Fibroblast of villous mesenchyme (primary cell): Measurements from ENCODE around the gene CLNK. TPM values are rescaled to one million over a fixed set of nuclear protein-coding genes. Genes with fewer than 3 reads are reported as not detected.
A peak's percentile ranks its signal among the peaks of the same experiment; 100 is the strongest.

Source experiments
- DNase-seq: peaks from one replicate; pipeline ENCODE4 v3.0.0-alpha.2; 2010; ENCODE audit warnings: low read depth
- H3K4me3 ChIP-seq: 2 replicates; pipeline ENCODE4 v1.5.1; 2011; ENCODE audit warnings: low read depth, mild to moderate bottlenecking, low read length
- total RNA-seq: library from RNA; depleted of rRNA; stranded (reverse); fragments of >200 nt; gene quantifications from 2 replicates; pipeline ENCODE4 v1.2.3, GENCODE V29; 2012
- TF ChIP-seq, protein P1 (sequence below): IDR thresholded peaks from 2 replicates; pipeline ENCODE4 v1.5.1; 2012; ENCODE audit warnings: low read depth, mild to moderate bottlenecking, low read length; ENCODE audit not compliant: insufficient read depth

The CLNK gene
- total RNA-seq, 1 donor, result not detected

GRCh38 chr4:10656420-10656819 lies 28.1 kb downstream of the CLNK start:
- TF ChIP-seq, protein P1, sequence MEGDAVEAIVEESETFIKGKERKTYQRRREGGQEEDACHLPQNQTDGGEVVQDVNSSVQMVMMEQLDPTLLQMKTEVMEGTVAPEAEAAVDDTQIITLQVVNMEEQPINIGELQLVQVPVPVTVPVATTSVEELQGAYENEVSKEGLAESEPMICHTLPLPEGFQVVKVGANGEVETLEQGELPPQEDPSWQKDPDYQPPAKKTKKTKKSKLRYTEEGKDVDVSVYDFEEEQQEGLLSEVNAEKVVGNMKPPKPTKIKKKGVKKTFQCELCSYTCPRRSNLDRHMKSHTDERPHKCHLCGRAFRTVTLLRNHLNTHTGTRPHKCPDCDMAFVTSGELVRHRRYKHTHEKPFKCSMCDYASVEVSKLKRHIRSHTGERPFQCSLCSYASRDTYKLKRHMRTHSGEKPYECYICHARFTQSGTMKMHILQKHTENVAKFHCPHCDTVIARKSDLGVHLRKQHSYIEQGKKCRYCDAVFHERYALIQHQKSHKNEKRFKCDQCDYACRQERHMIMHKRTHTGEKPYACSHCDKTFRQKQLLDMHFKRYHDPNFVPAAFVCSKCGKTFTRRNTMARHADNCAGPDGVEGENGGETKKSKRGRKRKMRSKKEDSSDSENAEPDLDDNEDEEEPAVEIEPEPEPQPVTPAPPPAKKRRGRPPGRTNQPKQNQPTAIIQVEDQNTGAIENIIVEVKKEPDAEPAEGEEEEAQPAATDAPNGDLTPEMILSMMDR, result no peak
- no peak for DNase-seq
- no peak overlapping the region for H3K4me3 ChIP-seq

DNA sequence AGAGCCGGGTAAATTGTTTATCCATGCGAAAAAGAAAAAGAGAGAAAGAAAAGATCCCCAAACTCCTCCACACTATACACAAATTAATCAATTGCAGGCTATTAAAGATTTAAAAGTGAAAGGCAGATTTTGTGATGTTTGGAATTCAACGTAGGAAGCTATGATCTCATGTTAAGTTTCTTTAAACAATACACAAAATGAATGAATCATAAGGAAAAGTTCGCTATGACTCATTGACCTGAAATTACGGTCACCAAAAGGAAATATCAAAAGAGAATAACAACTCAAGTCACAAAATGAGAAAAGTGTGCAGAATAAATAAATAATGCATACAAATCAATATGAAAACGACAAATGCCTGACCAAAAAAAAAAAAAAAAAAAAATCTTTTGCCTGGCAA lies 28.6 kb downstream of the CLNK start:
- H3K4me3 ChIP-seq, result no peak overlapping the region
- peak; percentile 30 for DNase-seq
- TF ChIP-seq, protein P1, result no peak

DNA sequence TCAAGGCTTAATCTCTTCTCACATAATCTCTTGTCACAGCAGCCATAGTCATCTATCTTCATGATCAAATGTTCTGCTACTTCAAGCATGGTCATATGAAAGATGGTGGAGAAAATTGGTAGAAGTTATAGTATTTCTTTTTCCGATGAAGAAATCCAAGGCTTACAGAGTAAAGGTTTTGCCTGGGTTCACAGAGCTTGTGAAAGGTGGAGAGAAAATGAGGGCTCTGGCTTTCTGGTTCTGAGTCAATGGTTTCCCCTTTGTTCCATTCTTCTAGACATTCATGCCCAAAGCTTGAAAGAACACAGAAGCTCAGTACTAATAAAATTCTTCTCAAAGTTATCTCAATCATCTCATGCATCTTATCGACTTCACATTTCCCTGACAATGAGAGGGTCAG lies 36.1 kb downstream of the CLNK start:
- H3K4me3 ChIP-seq, result no peak overlapping the region
- TF ChIP-seq, protein P1, result no peak
- no peak for DNase-seq

GRCh38 chr4:10647846-10648245 lies 36.7 kb downstream of the CLNK start:
- no peak for DNase-seq

DNA sequence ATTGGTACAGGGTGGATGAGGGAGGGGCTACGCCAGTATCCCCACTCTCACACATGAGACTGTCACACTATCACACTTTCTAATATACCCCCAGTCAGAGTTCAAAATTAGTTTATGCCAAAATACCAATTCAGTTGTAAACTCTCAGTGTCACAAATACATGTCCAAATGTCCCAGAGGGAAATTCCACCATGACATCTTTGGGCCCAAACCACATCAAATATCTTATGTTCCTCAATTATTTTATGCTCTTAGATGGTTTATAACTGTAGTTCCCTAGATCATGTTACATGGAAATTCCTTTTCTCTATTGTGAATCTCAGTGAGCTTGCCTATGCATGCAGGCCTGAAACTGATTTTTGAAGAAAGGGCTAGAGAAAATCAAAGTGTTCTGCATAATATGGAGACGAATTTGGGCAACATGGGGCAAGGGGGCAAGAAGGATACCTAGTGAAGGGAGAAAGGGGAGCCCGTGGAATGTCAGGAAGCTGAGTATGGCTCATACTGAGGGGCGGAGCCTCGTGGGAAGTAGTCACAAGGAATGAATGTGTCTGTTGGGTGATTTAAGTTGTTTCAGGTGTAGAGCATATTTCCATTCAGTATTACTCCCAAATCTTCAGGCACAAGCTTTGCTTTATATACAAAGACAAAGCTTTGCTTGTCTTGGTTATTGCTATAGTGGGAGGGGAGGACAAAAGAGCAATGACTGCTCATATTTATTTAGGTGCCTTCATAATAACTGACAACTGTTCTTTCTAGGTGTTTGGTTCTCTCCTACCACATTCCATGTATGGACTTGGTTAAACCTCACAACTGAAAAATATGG lies 40.8 kb downstream of the CLNK start:
- no peak overlapping the region for H3K4me3 ChIP-seq
- TF ChIP-seq, protein P1, result no peak
- DNase-seq, result no peak

More at GRCh38 chr4:10647846-10648245, 36.7 kb downstream of the CLNK start:
- TF ChIP-seq, protein P1, result no peak
- H3K4me3 ChIP-seq, result no peak overlapping the region

- TF ChIP-seq, protein P1, result no peak
- no peak overlapping the region for H3K4me3 ChIP-seq
- DNase-seq, result no peak
Measured at GRCh38 chr4:10640561-10641201, 43.9 kb downstream of the CLNK start.
